Measurements from ENCODE around the gene MSMB.
A peak's percentile ranks its signal among the peaks of the same experiment; 100 is the strongest.

Gene MSMB

DNA sequence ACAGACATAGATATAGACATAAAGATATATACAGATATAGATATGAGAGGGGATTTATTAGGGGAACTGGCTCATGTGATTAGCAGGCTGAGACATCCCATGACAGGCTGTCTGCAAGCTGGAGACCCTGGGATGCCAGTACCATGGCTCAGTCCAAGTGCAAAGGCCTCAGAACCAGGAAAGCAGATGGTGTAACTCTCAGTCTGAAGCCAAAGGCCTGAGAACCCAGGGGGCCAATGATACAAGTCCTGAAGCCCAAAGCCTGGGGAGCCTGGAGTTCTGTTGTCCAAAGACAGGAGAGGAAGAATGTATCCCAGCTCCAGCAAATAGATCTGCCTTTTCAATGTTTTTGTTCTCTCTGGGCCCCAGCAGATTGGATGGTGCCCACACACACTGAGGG, 21.1 kb downstream of the MSMB start:
- H3K27ac ChIP-seq (replicated peaks), result no peak overlapping the region
- DNase-seq (ENCODE audit: low read depth in 1 of 2, low spot score in 1 of 2), result no peak
- no peak for TF ChIP-seq POLR2AphosphoS5 (IDR thresholded peaks at IDR 0.05; ENCODE audit: low read depth)
- TF ChIP-seq, protein P1, sequence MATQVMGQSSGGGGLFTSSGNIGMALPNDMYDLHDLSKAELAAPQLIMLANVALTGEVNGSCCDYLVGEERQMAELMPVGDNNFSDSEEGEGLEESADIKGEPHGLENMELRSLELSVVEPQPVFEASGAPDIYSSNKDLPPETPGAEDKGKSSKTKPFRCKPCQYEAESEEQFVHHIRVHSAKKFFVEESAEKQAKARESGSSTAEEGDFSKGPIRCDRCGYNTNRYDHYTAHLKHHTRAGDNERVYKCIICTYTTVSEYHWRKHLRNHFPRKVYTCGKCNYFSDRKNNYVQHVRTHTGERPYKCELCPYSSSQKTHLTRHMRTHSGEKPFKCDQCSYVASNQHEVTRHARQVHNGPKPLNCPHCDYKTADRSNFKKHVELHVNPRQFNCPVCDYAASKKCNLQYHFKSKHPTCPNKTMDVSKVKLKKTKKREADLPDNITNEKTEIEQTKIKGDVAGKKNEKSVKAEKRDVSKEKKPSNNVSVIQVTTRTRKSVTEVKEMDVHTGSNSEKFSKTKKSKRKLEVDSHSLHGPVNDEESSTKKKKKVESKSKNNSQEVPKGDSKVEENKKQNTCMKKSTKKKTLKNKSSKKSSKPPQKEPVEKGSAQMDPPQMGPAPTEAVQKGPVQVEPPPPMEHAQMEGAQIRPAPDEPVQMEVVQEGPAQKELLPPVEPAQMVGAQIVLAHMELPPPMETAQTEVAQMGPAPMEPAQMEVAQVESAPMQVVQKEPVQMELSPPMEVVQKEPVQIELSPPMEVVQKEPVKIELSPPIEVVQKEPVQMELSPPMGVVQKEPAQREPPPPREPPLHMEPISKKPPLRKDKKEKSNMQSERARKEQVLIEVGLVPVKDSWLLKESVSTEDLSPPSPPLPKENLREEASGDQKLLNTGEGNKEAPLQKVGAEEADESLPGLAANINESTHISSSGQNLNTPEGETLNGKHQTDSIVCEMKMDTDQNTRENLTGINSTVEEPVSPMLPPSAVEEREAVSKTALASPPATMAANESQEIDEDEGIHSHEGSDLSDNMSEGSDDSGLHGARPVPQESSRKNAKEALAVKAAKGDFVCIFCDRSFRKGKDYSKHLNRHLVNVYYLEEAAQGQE (IDR thresholded peaks at IDR 0.05; ENCODE audit: insufficient replicate concordance, low read depth), result no peak
- no peak for TF ChIP-seq SPI1 (IDR thresholded peaks at IDR 0.05; ENCODE audit: borderline replicate concordance, low read depth)
- TF ChIP-seq GABPA (IDR thresholded peaks at IDR 0.05; ENCODE audit: low read depth), result no peak
- no peak for TF ChIP-seq CTCF (IDR thresholded peaks at IDR 0.05; ENCODE audit: insufficient read depth, low read length)

GRCh38 chr10:46022978-46023702, 22.9 kb downstream of the MSMB start:
- TF ChIP-seq POLR2AphosphoS5 (IDR thresholded peaks at IDR 0.05; ENCODE audit: low read depth) (peak; percentile 84; the same call in 1 of the 2 replicates), SPI1 (IDR thresholded peaks at IDR 0.05; ENCODE audit: borderline replicate concordance, low read depth) (no peak), CTCF (IDR thresholded peaks at IDR 0.05; ENCODE audit: insufficient read depth, low read length) (no peak)
- peak; percentile 82 to 95 for DNase-seq (ENCODE audit: low read depth in 1 of 2, low spot score in 1 of 2)
- Histone ChIP-seq H3K27me3 (ENCODE audit: insufficient read depth, poor library complexity, severe bottlenecking) (no peaks in the 10 kb centered on the region), H3K27ac (replicated peaks) (peak overlapping the region; percentile 73), H3K4me3 (replicated peaks; ENCODE audit: insufficient read depth, low read length) (peak overlapping the region; percentile 61)

More for the DNA sequence above, 21.1 kb downstream of the MSMB start:
- H3K27me3 ChIP-seq (ENCODE audit: insufficient read depth, poor library complexity, severe bottlenecking), result no peaks in the 10 kb centered on the region
- H3K4me3 ChIP-seq (replicated peaks; ENCODE audit: insufficient read depth, low read length), result no peak overlapping the region

DNA sequence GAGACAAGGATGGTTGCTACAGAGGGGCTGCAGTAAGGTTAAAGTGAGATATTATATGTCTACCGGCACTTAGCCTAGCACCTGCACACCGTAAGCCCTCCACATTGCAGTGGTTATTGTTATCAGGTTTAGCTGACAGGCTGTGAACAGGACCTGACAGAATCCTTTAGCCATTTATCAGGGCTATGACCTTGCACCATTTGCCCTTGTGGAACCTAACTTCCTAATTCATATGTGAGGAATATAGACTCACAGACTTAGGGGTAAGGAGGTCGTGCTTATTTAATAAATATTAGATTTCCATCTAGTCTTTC, 25.8 kb downstream of the MSMB start:
- peak overlapping the region; percentile 62 for H3K27ac ChIP-seq (replicated peaks)
- H3K4me3 ChIP-seq (replicated peaks; ENCODE audit: insufficient read depth, low read length), result peak overlapping the region; percentile 35
- H3K27me3 ChIP-seq (ENCODE audit: insufficient read depth, poor library complexity, severe bottlenecking), result no peaks in the 10 kb centered on the region
- no peak for DNase-seq (ENCODE audit: low read depth in 1 of 2, low spot score in 1 of 2)
- TF ChIP-seq POLR2AphosphoS5 (IDR thresholded peaks at IDR 0.05; ENCODE audit: low read depth), result no peak
- TF ChIP-seq, protein P1 (IDR thresholded peaks at IDR 0.05; ENCODE audit: insufficient replicate concordance, low read depth), result no peak
- TF ChIP-seq GABPA (IDR thresholded peaks at IDR 0.05; ENCODE audit: low read depth), result no peak
- no peak for TF ChIP-seq SPI1 (IDR thresholded peaks at IDR 0.05; ENCODE audit: borderline replicate concordance, low read depth)
- no peak for TF ChIP-seq CTCF (IDR thresholded peaks at IDR 0.05; ENCODE audit: insufficient read depth, low read length)
